HepG2 (cell line): Measurements from ENCODE around the gene FBXW12. TPM values are rescaled to one million over a fixed set of nuclear protein-coding genes. Genes with fewer than 3 reads are reported as not detected.

ENCODE experiments used
- GLI4 ChIP-seq: sonication (generic); formaldehyde crosslinking; IDR thresholded peaks from 2 replicates; pipeline ENCODE4 v1.5.1; 2020; ENCODE audit warnings: missing genetic modification reagents, mild to moderate bottlenecking, moderate library complexity, borderline replicate concordance
- IRF2 ChIP-seq: IDR thresholded peaks from 2 replicates; pipeline ENCODE4 v1.6.1; 2018; ENCODE audit warnings: missing genetic modification reagents, missing compliant biosample characterization
- ONECUT2 ChIP-seq: sonication (generic); formaldehyde crosslinking; IDR thresholded peaks from 2 replicates; pipeline ENCODE4 v1.4.0; 2020; ENCODE audit warnings: missing genetic modification reagents
- PATZ1 ChIP-seq: sonication (generic); formaldehyde crosslinking; IDR thresholded peaks from 2 replicates; pipeline ENCODE4 v1.4.0; 2020; ENCODE audit warnings: missing genetic modification reagents
- PAWR ChIP-seq: sonication (generic); formaldehyde crosslinking; IDR thresholded peaks from 2 replicates; pipeline ENCODE4 v1.4.0; 2020; ENCODE audit warnings: missing genetic modification reagents, mild to moderate bottlenecking, borderline replicate concordance
- PPARG ChIP-seq: conservative IDR thresholded peaks from 2 replicates; pipeline ENCODE4 v1.6.1; 2016; ENCODE audit warnings: missing biosample characterization, missing genetic modification reagents
- SIX1 ChIP-seq: sonication (generic); formaldehyde crosslinking; IDR thresholded peaks from 2 replicates; pipeline ENCODE4 v1.4.0; 2020; ENCODE audit warnings: missing genetic modification reagents, borderline replicate concordance
- ZKSCAN8 ChIP-seq: IDR thresholded peaks from 2 replicates; pipeline ENCODE4 v1.6.1; 2016; ENCODE audit warnings: borderline replicate concordance, missing genetic modification reagents, missing compliant biosample characterization
- ZNF354B ChIP-seq: sonication (generic); formaldehyde crosslinking; IDR thresholded peaks from 2 replicates; pipeline ENCODE4 v1.8.0; 2022; ENCODE audit warnings: mild to moderate bottlenecking, missing genetic modification reagents
- ZNF564 ChIP-seq: sonication (generic); formaldehyde crosslinking; IDR thresholded peaks from 2 replicates; pipeline ENCODE4 v1.8.1; 2023; ENCODE audit warnings: mild to moderate bottlenecking, missing genetic modification reagents
- ZNF720 ChIP-seq: sonication (generic); formaldehyde crosslinking; IDR thresholded peaks from 2 replicates; pipeline ENCODE4 v1.4.0; 2020; ENCODE audit warnings: missing genetic modification reagents
- ZNF772 ChIP-seq: sonication (generic); formaldehyde crosslinking; IDR thresholded peaks from 2 replicates; pipeline ENCODE4 v1.5.0; 2020; ENCODE audit warnings: mild to moderate bottlenecking, missing genetic modification reagents
- polyA plus RNA-seq, 8 experiments: library from polyadenylated mRNA; depleted of rRNA in 3 of 8; stranded (reverse) in 7 of 8; unstranded in 1 of 8; fragments of >200 nt; fragmentation: Illumina TruSeq in 4 of 8; extraction: Trizol in 4 of 8; gene quantifications; 2 replicates each; pipeline versions ENCODE4 v1.2.1 to v1.2.3, GENCODE V29; 2011 to 2016; ENCODE audit warnings: low read depth in 4 of 8, missing spikeins in 1 of 8, mixed read lengths in 1 of 8; ENCODE audit not compliant: insufficient read depth in 1 of 8
- total RNA-seq, 5 experiments: library from RNA; depleted of rRNA; stranded (reverse); fragments of >200 nt; fragmentation: Illumina TruSeq; extraction: Trizol; gene quantifications; 2 replicates each; pipeline ENCODE4 v1.2.3, GENCODE V29; 2016; ENCODE audit warnings: low read depth in 1 of 5
- TF ChIP-seq, protein P1 (sequence below), 2 experiments: sonication (generic) in 1 of 2; formaldehyde crosslinking in 1 of 2; IDR thresholded peaks; 2 replicates each; pipeline versions ENCODE4 v1.5.1 to v1.6.1; 2011 to 2020; ENCODE audit warnings: borderline replicate concordance in 1 of 2, low read depth in 1 of 2, low read length in 1 of 2, mild to moderate bottlenecking in 1 of 2, missing genetic modification reagents in 1 of 2, moderate library complexity in 1 of 2
- TF ChIP-seq, protein P2 (sequence below): sonication (generic); formaldehyde crosslinking; IDR thresholded peaks from 2 replicates; pipeline ENCODE4 v1.5.0; 2020; ENCODE audit warnings: mild to moderate bottlenecking, missing genetic modification reagents, borderline replicate concordance
- TF ChIP-seq, protein P3 (sequence below): sonication (generic); formaldehyde crosslinking; IDR thresholded peaks from 2 replicates; pipeline ENCODE4 v1.8.0; 2022; ENCODE audit warnings: mild to moderate bottlenecking, missing genetic modification reagents

FBXW12 gene
- total and polyA plus RNA-seq, 2 of the 13 experiments (the other 11 are each of a cell fraction or from before 2014, with no cell fraction given): not detected

- TF ChIP-seq, protein P1, sequence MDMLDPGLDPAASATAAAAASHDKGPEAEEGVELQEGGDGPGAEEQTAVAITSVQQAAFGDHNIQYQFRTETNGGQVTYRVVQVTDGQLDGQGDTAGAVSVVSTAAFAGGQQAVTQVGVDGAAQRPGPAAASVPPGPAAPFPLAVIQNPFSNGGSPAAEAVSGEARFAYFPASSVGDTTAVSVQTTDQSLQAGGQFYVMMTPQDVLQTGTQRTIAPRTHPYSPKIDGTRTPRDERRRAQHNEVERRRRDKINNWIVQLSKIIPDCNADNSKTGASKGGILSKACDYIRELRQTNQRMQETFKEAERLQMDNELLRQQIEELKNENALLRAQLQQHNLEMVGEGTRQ (IDR thresholded peaks at IDR 0.05; ENCODE audit: low read depth, low read length): no peak
- TF ChIP-seq, protein P1 (CRISPR knock-in tag; IDR thresholded peaks at IDR 0.05; ENCODE audit: borderline replicate concordance): no peak
- 0 out of 2 replicates have a peak, but pooled peaks have one; percentile 38 for TF ChIP-seq ZNF772 (CRISPR knock-in tag)
- TF ChIP-seq SIX1 (CRISPR knock-in tag): 0 out of 2 replicates have a peak, but pooled peaks have one; percentile 36
- TF ChIP-seq GLI4 (CRISPR knock-in tag): no peak
- 0 out of 2 replicates have a peak, but pooled peaks have one; percentile 42 for TF ChIP-seq PPARG (CRISPR knock-in tag)
- no peak for TF ChIP-seq PAWR (CRISPR knock-in tag)
- TF ChIP-seq PATZ1 (CRISPR knock-in tag): peak; percentile 79
- TF ChIP-seq, protein P2, sequence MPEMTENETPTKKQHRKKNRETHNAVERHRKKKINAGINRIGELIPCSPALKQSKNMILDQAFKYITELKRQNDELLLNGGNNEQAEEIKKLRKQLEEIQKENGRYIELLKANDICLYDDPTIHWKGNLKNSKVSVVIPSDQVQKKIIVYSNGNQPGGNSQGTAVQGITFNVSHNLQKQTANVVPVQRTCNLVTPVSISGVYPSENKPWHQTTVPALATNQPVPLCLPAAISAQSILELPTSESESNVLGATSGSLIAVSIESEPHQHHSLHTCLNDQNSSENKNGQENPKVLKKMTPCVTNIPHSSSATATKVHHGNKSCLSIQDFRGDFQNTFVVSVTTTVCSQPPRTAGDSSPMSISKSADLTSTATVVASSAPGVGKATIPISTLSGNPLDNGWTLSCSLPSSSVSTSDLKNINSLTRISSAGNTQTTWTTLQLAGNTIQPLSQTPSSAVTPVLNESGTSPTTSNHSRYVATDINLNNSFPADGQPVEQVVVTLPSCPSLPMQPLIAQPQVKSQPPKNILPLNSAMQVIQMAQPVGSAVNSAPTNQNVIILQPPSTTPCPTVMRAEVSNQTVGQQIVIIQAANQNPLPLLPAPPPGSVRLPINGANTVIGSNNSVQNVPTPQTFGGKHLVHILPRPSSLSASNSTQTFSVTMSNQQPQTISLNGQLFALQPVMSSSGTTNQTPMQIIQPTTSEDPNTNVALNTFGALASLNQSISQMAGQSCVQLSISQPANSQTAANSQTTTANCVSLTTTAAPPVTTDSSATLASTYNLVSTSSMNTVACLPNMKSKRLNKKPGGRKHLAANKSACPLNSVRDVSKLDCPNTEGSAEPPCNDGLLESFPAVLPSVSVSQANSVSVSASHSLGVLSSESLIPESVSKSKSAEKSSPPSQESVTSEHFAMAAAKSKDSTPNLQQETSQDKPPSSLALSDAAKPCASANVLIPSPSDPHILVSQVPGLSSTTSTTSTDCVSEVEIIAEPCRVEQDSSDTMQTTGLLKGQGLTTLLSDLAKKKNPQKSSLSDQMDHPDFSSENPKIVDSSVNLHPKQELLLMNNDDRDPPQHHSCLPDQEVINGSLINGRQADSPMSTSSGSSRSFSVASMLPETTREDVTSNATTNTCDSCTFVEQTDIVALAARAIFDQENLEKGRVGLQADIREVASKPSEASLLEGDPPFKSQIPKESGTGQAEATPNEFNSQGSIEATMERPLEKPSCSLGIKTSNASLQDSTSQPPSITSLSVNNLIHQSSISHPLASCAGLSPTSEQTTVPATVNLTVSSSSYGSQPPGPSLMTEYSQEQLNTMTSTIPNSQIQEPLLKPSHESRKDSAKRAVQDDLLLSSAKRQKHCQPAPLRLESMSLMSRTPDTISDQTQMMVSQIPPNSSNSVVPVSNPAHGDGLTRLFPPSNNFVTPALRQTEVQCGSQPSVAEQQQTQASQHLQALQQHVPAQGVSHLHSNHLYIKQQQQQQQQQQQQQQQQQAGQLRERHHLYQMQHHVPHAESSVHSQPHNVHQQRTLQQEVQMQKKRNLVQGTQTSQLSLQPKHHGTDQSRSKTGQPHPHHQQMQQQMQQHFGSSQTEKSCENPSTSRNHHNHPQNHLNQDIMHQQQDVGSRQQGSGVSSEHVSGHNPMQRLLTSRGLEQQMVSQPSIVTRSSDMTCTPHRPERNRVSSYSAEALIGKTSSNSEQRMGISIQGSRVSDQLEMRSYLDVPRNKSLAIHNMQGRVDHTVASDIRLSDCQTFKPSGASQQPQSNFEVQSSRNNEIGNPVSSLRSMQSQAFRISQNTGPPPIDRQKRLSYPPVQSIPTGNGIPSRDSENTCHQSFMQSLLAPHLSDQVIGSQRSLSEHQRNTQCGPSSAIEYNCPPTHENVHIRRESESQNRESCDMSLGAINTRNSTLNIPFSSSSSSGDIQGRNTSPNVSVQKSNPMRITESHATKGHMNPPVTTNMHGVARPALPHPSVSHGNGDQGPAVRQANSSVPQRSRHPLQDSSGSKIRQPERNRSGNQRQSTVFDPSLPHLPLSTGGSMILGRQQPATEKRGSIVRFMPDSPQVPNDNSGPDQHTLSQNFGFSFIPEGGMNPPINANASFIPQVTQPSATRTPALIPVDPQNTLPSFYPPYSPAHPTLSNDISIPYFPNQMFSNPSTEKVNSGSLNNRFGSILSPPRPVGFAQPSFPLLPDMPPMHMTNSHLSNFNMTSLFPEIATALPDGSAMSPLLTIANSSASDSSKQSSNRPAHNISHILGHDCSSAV (CRISPR knock-in tag): no peak
- peak; percentile 37; the same call in 1 of the 2 replicates for TF ChIP-seq IRF2 (CRISPR knock-in tag)
- TF ChIP-seq, protein P3, sequence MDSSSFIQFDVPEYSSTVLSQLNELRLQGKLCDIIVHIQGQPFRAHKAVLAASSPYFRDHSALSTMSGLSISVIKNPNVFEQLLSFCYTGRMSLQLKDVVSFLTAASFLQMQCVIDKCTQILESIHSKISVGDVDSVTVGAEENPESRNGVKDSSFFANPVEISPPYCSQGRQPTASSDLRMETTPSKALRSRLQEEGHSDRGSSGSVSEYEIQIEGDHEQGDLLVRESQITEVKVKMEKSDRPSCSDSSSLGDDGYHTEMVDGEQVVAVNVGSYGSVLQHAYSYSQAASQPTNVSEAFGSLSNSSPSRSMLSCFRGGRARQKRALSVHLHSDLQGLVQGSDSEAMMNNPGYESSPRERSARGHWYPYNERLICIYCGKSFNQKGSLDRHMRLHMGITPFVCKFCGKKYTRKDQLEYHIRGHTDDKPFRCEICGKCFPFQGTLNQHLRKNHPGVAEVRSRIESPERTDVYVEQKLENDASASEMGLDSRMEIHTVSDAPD (CRISPR knock-in tag): no peak
- no peak for TF ChIP-seq ZNF354B
- TF ChIP-seq ONECUT2: no peak
- no peak for TF ChIP-seq ZNF720 (CRISPR knock-in tag)
- no peak for TF ChIP-seq ZKSCAN8
- TF ChIP-seq ZNF564 (CRISPR knock-in tag): no peak
Observed at GRCh38 chr3:48426944-48427629, 55.1 kb downstream of the FBXW12 start (continued).
